Stimulated activated memory B cell treated with anti-CD40 and anti-IgM and Interleukin-4, amounts not matched to agents 10 μg/mL and 1 μg/mL and 100 μg/mL, for 72 hours (primary cell): ENCODE data around the gene TUBGCP5.
A peak's percentile ranks its signal among the peaks of the same experiment; 100 is the strongest.
"Not testable (repeated sequence)": the region's sequence is repeated elsewhere in the genome, so short reads cannot be mapped to it uniquely, and the experiment has no call there.

Experiments
- ATAC-seq: fragments of 150-1000 bp; cut with Tn5 transposase; 2 replicates; pipeline ENCODE4 v1.10.0; 2021
- H3K27ac Mint-ChIP-seq: one replicate; pipeline ENCODE4 v1.8.0; 2022; ENCODE audit warnings: mild to moderate bottlenecking, mixed read lengths
- H3K27me3 Mint-ChIP-seq: one replicate; pipeline ENCODE4 v1.8.0; 2022; ENCODE audit warnings: mixed read lengths
- H3K36me3 Mint-ChIP-seq: one replicate; pipeline ENCODE4 v1.8.0; 2022; ENCODE audit warnings: mixed read lengths
- H3K4me1 Mint-ChIP-seq: one replicate; pipeline ENCODE4 v1.8.0; 2022; ENCODE audit warnings: mixed read lengths
- H3K4me3 Mint-ChIP-seq: one replicate; pipeline ENCODE4 v1.8.0; 2022; ENCODE audit warnings: mild to moderate bottlenecking, moderate library complexity, mixed read lengths
- H3K9me3 Mint-ChIP-seq: one replicate; pipeline ENCODE4 v1.8.0; 2022; ENCODE audit warnings: mixed read lengths

The TUBGCP5 gene

DNA sequence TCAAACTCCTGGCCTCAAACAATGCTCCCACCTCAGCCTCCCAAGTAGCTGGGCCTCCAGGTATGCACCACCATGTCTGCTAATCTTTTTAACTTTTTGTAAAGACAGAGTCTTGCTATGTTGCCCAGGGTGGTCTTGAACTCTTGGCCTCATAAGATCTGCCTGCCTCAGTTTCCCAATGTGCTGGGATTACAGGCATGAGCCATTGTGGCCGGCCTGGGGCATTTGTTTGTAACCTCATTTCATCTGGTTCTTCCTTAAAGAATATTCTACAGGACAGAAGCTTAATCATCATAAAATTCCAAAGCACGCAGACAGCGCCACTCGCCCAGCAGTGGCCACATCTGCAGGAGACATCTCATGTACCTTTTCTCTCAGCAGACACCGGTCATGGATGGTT, 35.6 kb downstream of the TUBGCP5 start:
- Mint-ChIP-seq H3K27me3 (no peaks in the 10 kb centered on the region), H3K4me1 (no peaks in the 10 kb centered on the region), H3K36me3 (peaks cover 45% of the 10 kb centered on the region), H3K9me3 (no peaks in the 10 kb centered on the region), H3K27ac (no peak overlapping the region), H3K4me3 (no peak overlapping the region)
- no peak for ATAC-seq

- H3K4me3 Mint-ChIP-seq = no peak overlapping the region
- no peak overlapping the region for H3K27ac Mint-ChIP-seq
- H3K36me3 Mint-ChIP-seq = peaks cover 50% of the 10 kb centered on the region
- H3K27me3 Mint-ChIP-seq = no peaks in the 10 kb centered on the region
- no peaks in the 10 kb centered on the region for H3K9me3 Mint-ChIP-seq
- no peak for ATAC-seq
- no peaks in the 10 kb centered on the region for H3K4me1 Mint-ChIP-seq
Measured at GRCh38 chr15:23002920-23003319, 36.4 kb downstream of the TUBGCP5 start.

GRCh38 chr15:22995795-22996194, 43.6 kb downstream of the TUBGCP5 start:
- ATAC-seq = no peak
- no peak overlapping the region for H3K4me3 Mint-ChIP-seq
- H3K27me3 Mint-ChIP-seq = no peaks in the 10 kb centered on the region
- peaks cover 52% of the 10 kb centered on the region for H3K36me3 Mint-ChIP-seq
- H3K27ac Mint-ChIP-seq = no peak overlapping the region
- H3K9me3 Mint-ChIP-seq = no peaks in the 10 kb centered on the region
- H3K4me1 Mint-ChIP-seq = no peaks in the 10 kb centered on the region

DNA sequence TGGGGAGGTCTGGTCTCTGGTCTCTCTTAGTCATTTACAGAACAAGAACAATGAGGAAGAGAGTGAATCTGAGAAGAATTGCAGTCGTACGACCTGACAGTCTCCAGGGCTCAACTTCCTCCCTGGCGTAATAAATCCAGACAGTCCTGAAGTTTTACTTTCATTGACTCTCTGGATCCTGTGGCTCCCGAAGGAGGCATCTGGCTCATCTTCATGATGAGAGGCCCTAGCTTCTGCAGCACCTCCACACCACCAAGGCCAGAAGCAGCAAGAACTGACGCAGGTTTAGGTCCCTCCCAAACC, 47.4 kb downstream of the TUBGCP5 start:
- Mint-ChIP-seq H3K4me1 (no peaks in the 10 kb centered on the region), H3K27me3 (no peaks in the 10 kb centered on the region), H3K9me3 (no peaks in the 10 kb centered on the region), H3K36me3 (peaks cover 33% of the 10 kb centered on the region), H3K4me3 (no peak overlapping the region), H3K27ac (no peak overlapping the region)
- ATAC-seq = no peak

- ATAC-seq = no peak
- Mint-ChIP-seq H3K4me1 (no peaks in the 10 kb centered on the region), H3K4me3 (no peak overlapping the region), H3K36me3 (peaks cover 14% of the 10 kb centered on the region), H3K27ac (no peak overlapping the region), H3K27me3 (no peaks in the 10 kb centered on the region), H3K9me3 (no peaks in the 10 kb centered on the region)
Measured at GRCh38 chr15:22989576-22990477, 49.5 kb downstream of the TUBGCP5 start.

- Mint-ChIP-seq H3K9me3 (no peaks in the 10 kb centered on the region), H3K4me1 (no peaks in the 10 kb centered on the region), H3K36me3 (peaks cover 11% of the 10 kb centered on the region), H3K4me3 (no peak overlapping the region), H3K27me3 (no peaks in the 10 kb centered on the region), H3K27ac (no peak overlapping the region)
- ATAC-seq = no peak
Measured at GRCh38 chr15:22988811-22989210, 50.6 kb downstream of the TUBGCP5 start.

DNA sequence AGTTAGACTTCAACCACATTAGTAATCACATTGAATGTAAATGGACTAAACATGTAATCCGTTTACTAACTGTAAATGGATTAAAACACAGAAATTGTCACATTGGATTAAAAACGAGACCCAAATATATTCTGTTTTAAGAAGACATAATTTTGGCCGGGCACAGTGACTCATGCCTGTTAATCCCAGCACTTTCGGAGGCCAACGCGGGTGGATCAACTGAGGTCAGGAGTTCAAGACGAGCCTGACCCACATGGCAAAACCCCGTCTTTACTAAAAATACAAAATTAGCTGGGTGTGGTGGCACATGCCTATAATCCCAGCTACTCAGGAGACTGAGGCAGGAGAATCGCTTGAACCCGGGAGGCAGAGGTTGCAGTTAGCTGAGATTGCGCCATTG, 57.4 kb downstream of the TUBGCP5 start:
- not testable (repeated sequence) for H3K4me3 Mint-ChIP-seq, ATAC-seq, H3K36me3 Mint-ChIP-seq, H3K9me3 Mint-ChIP-seq, H3K27ac Mint-ChIP-seq, H3K27me3 Mint-ChIP-seq
- peaks cover 17% of the 10 kb centered on the region for H3K4me1 Mint-ChIP-seq

- Mint-ChIP-seq H3K27me3 (no peaks in the 10 kb centered on the region), H3K4me1 (peaks cover 17% of the 10 kb centered on the region), H3K4me3 (peak overlapping the region; percentile 69), H3K27ac (no peak overlapping the region), H3K36me3 (no peaks in the 10 kb centered on the region), H3K9me3 (no peaks in the 10 kb centered on the region)
- ATAC-seq = no peak
Measured at GRCh38 chr15:22981051-22981840, 58.1 kb downstream of the TUBGCP5 start.

DNA sequence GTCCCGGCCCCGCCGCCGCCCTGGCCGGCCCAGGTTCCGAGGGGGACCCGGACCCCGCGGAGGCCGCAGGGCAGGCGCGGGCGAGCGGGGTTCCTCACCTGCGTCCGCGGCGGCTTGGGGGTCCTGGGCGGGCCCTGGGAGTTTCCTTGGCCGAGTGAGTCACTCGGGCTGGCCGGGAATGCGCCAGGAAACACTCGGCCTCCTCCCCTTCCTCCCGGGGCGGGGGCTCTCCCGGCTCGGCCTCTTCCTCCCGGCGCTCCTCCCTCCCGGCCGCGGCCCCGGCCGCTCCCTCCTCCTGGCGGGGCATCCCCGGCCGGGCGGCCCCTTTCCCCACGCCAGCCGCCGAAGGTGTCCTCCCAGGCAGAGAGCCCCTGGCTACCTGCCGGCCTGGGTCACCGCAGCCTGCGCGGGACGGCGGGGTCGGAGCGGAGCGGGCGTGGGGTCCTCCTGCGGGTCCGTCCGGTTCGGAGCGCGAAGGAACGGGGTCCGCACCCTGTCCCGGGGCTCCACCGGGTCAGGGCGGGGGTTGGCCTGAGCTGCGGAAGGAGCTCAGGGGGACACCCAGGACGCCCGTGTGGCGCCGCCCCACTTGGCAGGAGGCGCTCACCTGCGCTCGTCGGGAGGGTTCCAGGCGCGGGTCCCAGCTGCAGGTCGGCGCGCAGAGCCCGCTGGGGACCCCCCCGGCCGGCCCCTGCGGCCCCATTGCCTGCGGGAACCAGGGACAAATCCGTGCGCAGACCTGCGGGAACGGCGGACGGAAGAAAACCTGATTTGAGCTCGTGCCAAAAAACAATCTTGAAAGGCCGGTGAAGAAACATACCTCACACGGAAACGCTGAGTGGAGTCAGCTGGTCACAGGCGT, 58.9 kb downstream of the TUBGCP5 start, which contains the start of gene CYFIP1:
Gene CYFIP1, minus strand, starts transcription at position 180 of the 862 bp plus-strand sequence. CDS start 33,083 bp downstream, outside the sequence.
- H3K27me3 Mint-ChIP-seq = no peaks in the 10 kb centered on the region
- peak; percentile 69 for ATAC-seq
- H3K27ac Mint-ChIP-seq = peak within 1 kb of the TSS; percentile 61
- no peaks in the 10 kb centered on the region for H3K36me3 Mint-ChIP-seq
- H3K4me3 Mint-ChIP-seq = peak within 1 kb of the TSS; percentile 86
- H3K4me1 Mint-ChIP-seq = peaks cover 17% of the 10 kb centered on the region
- no peaks in the 10 kb centered on the region for H3K9me3 Mint-ChIP-seq

GRCh38 chr15:22979238-22980188, 59.9 kb downstream of the TUBGCP5 start:
- H3K27ac Mint-ChIP-seq = peak overlapping the region; percentile 61
- H3K4me1 Mint-ChIP-seq = peaks cover 23% of the 10 kb centered on the region

DNA sequence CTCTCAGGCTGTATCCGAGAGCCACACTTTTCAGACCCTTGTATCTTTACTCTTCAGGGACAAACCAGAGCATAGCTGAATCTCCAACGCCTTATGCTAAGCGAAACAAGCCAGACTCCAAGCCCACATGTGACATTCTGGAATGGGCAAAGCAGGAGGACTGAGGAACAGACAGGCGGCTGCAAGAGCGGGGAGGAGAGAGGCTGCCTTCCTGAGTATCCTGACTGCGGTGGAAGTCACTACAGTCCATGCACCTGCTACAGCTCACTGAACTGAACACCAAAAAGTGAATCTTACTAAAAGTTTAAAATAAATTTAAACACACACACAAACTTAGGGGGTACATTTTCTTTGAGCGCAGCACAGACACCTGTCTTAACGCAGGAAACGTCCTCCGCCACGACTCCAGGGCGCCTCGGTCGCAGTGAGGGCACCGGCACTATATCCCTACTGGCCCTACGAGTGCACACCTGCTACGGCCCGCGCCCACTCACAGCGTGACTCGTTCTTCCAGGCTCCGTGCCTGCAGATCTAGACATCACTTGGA, 60.6 kb downstream of the TUBGCP5 start:
- peak overlapping the region; percentile 61 for H3K27ac Mint-ChIP-seq
- H3K4me3 Mint-ChIP-seq = peak overlapping the region; percentile 86
- no peaks in the 10 kb centered on the region for H3K9me3 Mint-ChIP-seq

More at GRCh38 chr15:22979238-22980188, 59.9 kb downstream of the TUBGCP5 start:
- no peaks in the 10 kb centered on the region for H3K9me3 Mint-ChIP-seq
- no peaks in the 10 kb centered on the region for H3K27me3 Mint-ChIP-seq
- peak overlapping the region; percentile 86 for H3K4me3 Mint-ChIP-seq
- peak; percentile 75 for ATAC-seq
- no peaks in the 10 kb centered on the region for H3K36me3 Mint-ChIP-seq

DNA sequence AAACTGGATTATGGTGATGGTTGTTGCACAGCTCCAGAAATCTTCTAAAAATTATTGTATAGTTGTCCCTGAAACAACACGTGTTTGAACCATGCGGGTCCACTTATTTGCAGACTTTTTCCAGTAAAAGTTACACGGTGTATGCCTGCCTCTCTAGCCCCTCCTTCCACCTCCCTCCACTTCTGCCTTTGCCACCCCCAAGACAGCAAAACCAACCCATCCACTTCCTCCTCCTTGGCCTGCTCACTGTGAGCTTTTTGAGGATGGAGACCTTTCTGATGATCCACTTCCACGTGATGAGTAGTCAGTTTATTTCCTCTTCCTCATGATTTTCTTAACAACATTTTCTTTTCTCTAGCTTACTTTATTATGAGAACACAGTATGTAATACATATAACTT, 64.6 kb downstream of the TUBGCP5 start:
- Mint-ChIP-seq H3K27ac (no peak overlapping the region), H3K4me1 (peaks cover 30% of the 10 kb centered on the region), H3K27me3 (no peaks in the 10 kb centered on the region), H3K36me3 (no peaks in the 10 kb centered on the region), H3K9me3 (no peaks in the 10 kb centered on the region), H3K4me3 (no peak overlapping the region)
- ATAC-seq = peak; percentile 40

More for the DNA sequence above, 60.6 kb downstream of the TUBGCP5 start:
- no peaks in the 10 kb centered on the region for H3K27me3 Mint-ChIP-seq
- H3K4me1 Mint-ChIP-seq = peaks cover 25% of the 10 kb centered on the region
- no peaks in the 10 kb centered on the region for H3K36me3 Mint-ChIP-seq
- peak; percentile 54 for ATAC-seq

DNA sequence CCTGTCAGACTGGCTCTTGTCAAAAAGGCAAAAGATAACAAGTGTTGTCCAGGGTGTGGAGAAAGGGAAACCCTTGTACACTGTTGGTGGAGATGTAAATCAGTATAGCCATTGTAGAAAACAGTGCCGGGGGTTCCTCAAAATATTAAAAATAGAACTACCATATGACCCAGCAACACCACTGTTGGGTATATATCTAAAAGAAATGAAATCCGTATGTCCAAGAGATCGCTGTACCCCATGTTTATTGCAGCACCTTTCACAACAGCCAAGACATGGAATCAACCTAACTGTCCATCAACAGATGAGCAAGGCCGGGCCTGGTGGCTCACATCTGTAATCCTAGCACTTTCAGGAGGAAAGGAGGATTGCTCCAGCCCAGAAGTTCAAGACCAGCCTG, 65.4 kb downstream of the TUBGCP5 start:
- Mint-ChIP-seq H3K4me1 (peaks cover 23% of the 10 kb centered on the region), H3K27ac (no peak overlapping the region), H3K36me3 (no peaks in the 10 kb centered on the region), H3K27me3 (no peaks in the 10 kb centered on the region), H3K9me3 (peaks cover 3% of the 10 kb centered on the region), H3K4me3 (no peak overlapping the region)
- no peak for ATAC-seq

GRCh38 chr15:22973286-22973685, 66.1 kb downstream of the TUBGCP5 start:
- Mint-ChIP-seq H3K27ac (no peak overlapping the region), H3K4me1 (peaks cover 16% of the 10 kb centered on the region), H3K27me3 (no peaks in the 10 kb centered on the region), H3K9me3 (peaks cover 3% of the 10 kb centered on the region), H3K36me3 (peaks cover 5% of the 10 kb centered on the region), H3K4me3 (no peak overlapping the region)
- ATAC-seq = no peak
